ENCODE results near the gene BACH2. TPM values are rescaled to one million over a fixed set of nuclear protein-coding genes. Genes with fewer than 3 reads are reported as not detected.

The BACH2 gene
- total and polyA plus RNA-seq, 2 of the 4 experiments (the other 2 are of a cell fraction) = 1.3 to 1.4 TPM

DNA sequence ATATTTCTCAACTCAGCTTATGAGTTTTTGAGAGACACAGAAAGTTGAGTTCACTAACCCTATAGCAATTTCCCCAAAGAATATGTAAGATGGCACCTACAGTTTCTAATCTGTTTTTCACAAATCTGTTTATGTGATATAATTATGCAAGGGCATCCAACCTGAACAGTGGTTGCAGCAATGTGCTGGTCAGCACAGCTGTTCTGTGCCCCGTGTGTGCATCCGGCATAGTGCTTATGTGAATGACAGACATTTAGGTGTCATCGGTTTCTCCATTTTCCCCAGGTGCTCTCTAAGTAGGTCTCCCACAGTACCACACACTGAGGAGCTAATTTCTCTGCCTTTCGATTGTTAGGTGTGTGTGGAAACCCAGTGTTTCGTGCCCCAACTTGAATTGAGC, 7.7 kb upstream of the BACH2 start:
- ChIA-PET POLR2A (ENCODE audit: unreplicated experiment) (no interaction called here), CTCF (no interaction called here)
- Histone ChIP-seq H2BK120ac (ENCODE audit: low read depth, low read length) (no peak overlapping the region), H4K91ac (ENCODE audit: insufficient read depth, low read depth, low read length) (no peak overlapping the region), H3K4me3 (ENCODE audit: insufficient read depth, low read depth, low read length) (no peak overlapping the region), H3K4me2 (ENCODE audit: low read depth, low read length) (no peak overlapping the region), H2BK20ac (ENCODE audit: low read depth, low read length) (no peak overlapping the region), H3K14ac (replicated peaks; ENCODE audit: low read depth, low read length) (no peak overlapping the region), H2BK15ac (ENCODE audit: low read depth, low read length) (no peak overlapping the region), H3K18ac (ENCODE audit: low read depth, low read length) (no peak overlapping the region), H2AFZ (replicated peaks; ENCODE audit: low read length, poor library complexity) (no peak overlapping the region), H3K56ac (ENCODE audit: extremely low read depth, insufficient read depth, low read length) (no peak overlapping the region), H4K8ac (ENCODE audit: low read depth in 2 of 2, low read length in 2 of 2) (no peak overlapping the region), H3K9me1 (ENCODE audit: insufficient read depth, low read length) (no peaks in the 10 kb centered on the region), H4K5ac (ENCODE audit: low read depth, low read length) (no peak overlapping the region), H3K36me3 (ENCODE audit: control insufficient read depth, insufficient read depth, low read length) (no peaks in the 10 kb centered on the region), H4K20me1 (ENCODE audit: insufficient read depth, low read length) (no peaks in the 10 kb centered on the region), H3K4ac (ENCODE audit: low read depth, low read length) (no peak overlapping the region), H3K4me1 (ENCODE audit: control insufficient read depth, insufficient read depth, low read length) (no peaks in the 10 kb centered on the region), H3K9ac (ENCODE audit: low read depth, low read length) (no peak overlapping the region), H3K27ac (ENCODE audit: insufficient read depth, low read length) (no peak overlapping the region), H3K23ac (ENCODE audit: low read depth, low read length) (no peak overlapping the region), H2AK9ac (replicated peaks; ENCODE audit: low read depth, low read length, poor library complexity) (no peak overlapping the region), H3K9me3 (ENCODE audit: control insufficient read depth, insufficient read depth, low read length) (peaks cover 2% of the 10 kb centered on the region; the same call in 1 of the 2 replicates), H2AK5ac (ENCODE audit: low read depth, low read length) (no peak overlapping the region), H2BK5ac (ENCODE audit: low read depth, low read length, poor library complexity, severe bottlenecking) (no peak overlapping the region), H3K79me1 (ENCODE audit: low read depth in 1 of 2, low read length in 2 of 2) (no peaks in the 10 kb centered on the region), H3K27me3 (ENCODE audit: control insufficient read depth, insufficient read depth, low read length) (peaks cover 46% of the 10 kb centered on the region)
- no TSS peak for BruUV-seq (replicated peaks)
- in situ Hi-C loops (cut with MboI; ENCODE audit: low sequenced_read_pairs) (no loop called here), intact Hi-C loops (cut with micrococcal nuclease) (no loop called here), dilution Hi-C loops (cut with HindIII; ENCODE audit: low sequenced_read_pairs, unreplicated experiment) (no loop called here)
- 60% methylated on average over 1 of the region's 5 CpGs; no CpG with 5 or more reads in 1 of the 2 experiments for WGBS, 2 experiments (ENCODE audit: extremely low coverage in 2 of 2, insufficient read length in 1 of 2)
- DNase-seq (no peak), ATAC-seq (ENCODE audit: low read depth) (no peak)
- TF ChIP-seq CHD1 (IDR thresholded peaks at IDR 0.05; ENCODE audit: low read depth, low read length) (no peak), MAZ (IDR thresholded peaks at IDR 0.05; ENCODE audit: borderline replicate concordance, low read depth, low read length) (no peak), SMC3 (IDR thresholded peaks at IDR 0.05; ENCODE audit: low read depth, low read length) (no peak), FOS (IDR thresholded peaks at IDR 0.05; ENCODE audit: low read depth, low read length) (no peak), CEBPB (IDR thresholded peaks at IDR 0.05; ENCODE audit: low read depth, low read length) (no peak), NFE2L2 (IDR thresholded peaks at IDR 0.05; ENCODE audit: low read depth, low read length) (no peak), MAFK (IDR thresholded peaks at IDR 0.05; ENCODE audit: low read depth, low read length) (no peak), POLR2A (IDR thresholded peaks at IDR 0.05; ENCODE audit: low read depth, low read length) (no peak), RCOR1 (IDR thresholded peaks at IDR 0.05; ENCODE audit: insufficient replicate concordance, low read length) (no peak), RAD21 (IDR thresholded peaks at IDR 0.05; ENCODE audit: low read length) (no peak), RFX5 (IDR thresholded peaks at IDR 0.05; ENCODE audit: low read depth, low read length) (no peak), BHLHE40 (IDR thresholded peaks at IDR 0.05; ENCODE audit: low read depth, low read length) (no peak), MXI1 (IDR thresholded peaks at IDR 0.05; ENCODE audit: borderline replicate concordance, low read depth, low read length) (no peak)
- TF ChIP-seq, protein P1, sequence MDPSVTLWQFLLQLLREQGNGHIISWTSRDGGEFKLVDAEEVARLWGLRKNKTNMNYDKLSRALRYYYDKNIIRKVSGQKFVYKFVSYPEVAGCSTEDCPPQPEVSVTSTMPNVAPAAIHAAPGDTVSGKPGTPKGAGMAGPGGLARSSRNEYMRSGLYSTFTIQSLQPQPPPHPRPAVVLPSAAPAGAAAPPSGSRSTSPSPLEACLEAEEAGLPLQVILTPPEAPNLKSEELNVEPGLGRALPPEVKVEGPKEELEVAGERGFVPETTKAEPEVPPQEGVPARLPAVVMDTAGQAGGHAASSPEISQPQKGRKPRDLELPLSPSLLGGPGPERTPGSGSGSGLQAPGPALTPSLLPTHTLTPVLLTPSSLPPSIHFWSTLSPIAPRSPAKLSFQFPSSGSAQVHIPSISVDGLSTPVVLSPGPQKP (IDR thresholded peaks at IDR 0.05; ENCODE audit: borderline replicate concordance, low read depth, low read length) = no peak
- TF ChIP-seq, protein P2, sequence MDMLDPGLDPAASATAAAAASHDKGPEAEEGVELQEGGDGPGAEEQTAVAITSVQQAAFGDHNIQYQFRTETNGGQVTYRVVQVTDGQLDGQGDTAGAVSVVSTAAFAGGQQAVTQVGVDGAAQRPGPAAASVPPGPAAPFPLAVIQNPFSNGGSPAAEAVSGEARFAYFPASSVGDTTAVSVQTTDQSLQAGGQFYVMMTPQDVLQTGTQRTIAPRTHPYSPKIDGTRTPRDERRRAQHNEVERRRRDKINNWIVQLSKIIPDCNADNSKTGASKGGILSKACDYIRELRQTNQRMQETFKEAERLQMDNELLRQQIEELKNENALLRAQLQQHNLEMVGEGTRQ (IDR thresholded peaks at IDR 0.05; ENCODE audit: low read depth, low read length) = no peak
- TF ChIP-seq, protein P3, sequence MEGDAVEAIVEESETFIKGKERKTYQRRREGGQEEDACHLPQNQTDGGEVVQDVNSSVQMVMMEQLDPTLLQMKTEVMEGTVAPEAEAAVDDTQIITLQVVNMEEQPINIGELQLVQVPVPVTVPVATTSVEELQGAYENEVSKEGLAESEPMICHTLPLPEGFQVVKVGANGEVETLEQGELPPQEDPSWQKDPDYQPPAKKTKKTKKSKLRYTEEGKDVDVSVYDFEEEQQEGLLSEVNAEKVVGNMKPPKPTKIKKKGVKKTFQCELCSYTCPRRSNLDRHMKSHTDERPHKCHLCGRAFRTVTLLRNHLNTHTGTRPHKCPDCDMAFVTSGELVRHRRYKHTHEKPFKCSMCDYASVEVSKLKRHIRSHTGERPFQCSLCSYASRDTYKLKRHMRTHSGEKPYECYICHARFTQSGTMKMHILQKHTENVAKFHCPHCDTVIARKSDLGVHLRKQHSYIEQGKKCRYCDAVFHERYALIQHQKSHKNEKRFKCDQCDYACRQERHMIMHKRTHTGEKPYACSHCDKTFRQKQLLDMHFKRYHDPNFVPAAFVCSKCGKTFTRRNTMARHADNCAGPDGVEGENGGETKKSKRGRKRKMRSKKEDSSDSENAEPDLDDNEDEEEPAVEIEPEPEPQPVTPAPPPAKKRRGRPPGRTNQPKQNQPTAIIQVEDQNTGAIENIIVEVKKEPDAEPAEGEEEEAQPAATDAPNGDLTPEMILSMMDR (conservative IDR thresholded peaks at IDR 0.05; ENCODE audit: low read depth, low read length) = no peak
